HEK293T (cell line): ENCODE measurements around the gene BRF1.

Source experiments
- CTCF ChIA-PET: fragments of 350-600 bp; formaldehyde crosslinking; extraction: SDS; loops from one replicate; lab custom pipeline; 2021; ENCODE audit warnings: antibody characterized with exemption, inconsistent platforms; lab: Yijun Ruan, JAX
- POLR2A ChIA-PET: fragments of 350-600 bp; formaldehyde crosslinking; extraction: SDS; loops from one replicate; lab custom pipeline; 2020; ENCODE audit warnings: antibody characterized with exemption, inconsistent platforms; lab: Yijun Ruan, JAX
- DNase-seq: peaks from one replicate; pipeline ENCODE4 v3.0.0; 2012; ENCODE audit warnings: mixed read lengths; ENCODE audit errors: extremely low spot score
- ARNT ChIP-seq: fragments of 450-650 bp; IDR thresholded peaks from 2 replicates; pipeline ENCODE4 v1.6.1; 2017; ENCODE audit warnings: mild to moderate bottlenecking
- BHLHE40 ChIP-seq: fragments of 450-650 bp; IDR thresholded peaks from 2 replicates; pipeline ENCODE4 v1.6.1; 2016; ENCODE audit warnings: mild to moderate bottlenecking, moderate library complexity, borderline replicate concordance
- CTBP1 ChIP-seq: fragments of 450-650 bp; IDR thresholded peaks from 2 replicates; pipeline ENCODE4 v1.6.1; 2016; ENCODE audit warnings: borderline replicate concordance
- ELF4 ChIP-seq: fragments of 450-650 bp; IDR thresholded peaks from 2 replicates; pipeline ENCODE4 v1.6.1; 2017; ENCODE audit warnings: antibody characterized with exemption
- FOXA1 ChIP-seq: fragments of 450-650 bp; IDR thresholded peaks from 2 replicates; pipeline ENCODE4 v1.6.1; 2016; ENCODE audit warnings: mild to moderate bottlenecking
- FOXK2 ChIP-seq: fragments of 450-650 bp; IDR thresholded peaks from 2 replicates; pipeline ENCODE4 v1.6.1; 2016; ENCODE audit warnings: mild to moderate bottlenecking
- FOXM1 ChIP-seq: fragments of 450-650 bp; IDR thresholded peaks from 2 replicates; pipeline ENCODE4 v1.6.1; 2017; ENCODE audit warnings: mild to moderate bottlenecking, borderline replicate concordance
- HDGF ChIP-seq: fragments of 450-650 bp; IDR thresholded peaks from 2 replicates; pipeline ENCODE4 v1.6.1; 2017; ENCODE audit warnings: antibody characterized with exemption, borderline replicate concordance
- L3MBTL2 ChIP-seq: fragments of 450-650 bp; conservative IDR thresholded peaks from 2 replicates; pipeline ENCODE4 v1.6.1; 2016; ENCODE audit warnings: mild to moderate bottlenecking
- LEF1 ChIP-seq: fragments of 450-650 bp; IDR thresholded peaks from 2 replicates; pipeline ENCODE4 v1.6.1; 2017; ENCODE audit warnings: mild to moderate bottlenecking, borderline replicate concordance
- NFRKB ChIP-seq: fragments of 450-650 bp; IDR thresholded peaks from 2 replicates; pipeline ENCODE4 v1.6.1; 2016; ENCODE audit warnings: mild to moderate bottlenecking, moderate library complexity
- SP1 ChIP-seq: fragments of 450-650 bp; IDR thresholded peaks from 2 replicates; pipeline ENCODE4 v1.6.1; 2017
- SUZ12 ChIP-seq: fragments of 450-650 bp; IDR thresholded peaks from 2 replicates; pipeline ENCODE4 v1.6.1; 2016; ENCODE audit warnings: mild to moderate bottlenecking
- TARDBP ChIP-seq: fragments of 450-650 bp; IDR thresholded peaks from 2 replicates; pipeline ENCODE4 v1.6.1; 2016
- ZNF384 ChIP-seq: fragments of 450-650 bp; IDR thresholded peaks from 2 replicates; pipeline ENCODE4 v1.6.1; 2016
- TF ChIP-seq, protein P1 (sequence below): fragments of 450-650 bp; IDR thresholded peaks from 2 replicates; pipeline ENCODE4 v1.6.1; 2016

BRF1 gene

DNA sequence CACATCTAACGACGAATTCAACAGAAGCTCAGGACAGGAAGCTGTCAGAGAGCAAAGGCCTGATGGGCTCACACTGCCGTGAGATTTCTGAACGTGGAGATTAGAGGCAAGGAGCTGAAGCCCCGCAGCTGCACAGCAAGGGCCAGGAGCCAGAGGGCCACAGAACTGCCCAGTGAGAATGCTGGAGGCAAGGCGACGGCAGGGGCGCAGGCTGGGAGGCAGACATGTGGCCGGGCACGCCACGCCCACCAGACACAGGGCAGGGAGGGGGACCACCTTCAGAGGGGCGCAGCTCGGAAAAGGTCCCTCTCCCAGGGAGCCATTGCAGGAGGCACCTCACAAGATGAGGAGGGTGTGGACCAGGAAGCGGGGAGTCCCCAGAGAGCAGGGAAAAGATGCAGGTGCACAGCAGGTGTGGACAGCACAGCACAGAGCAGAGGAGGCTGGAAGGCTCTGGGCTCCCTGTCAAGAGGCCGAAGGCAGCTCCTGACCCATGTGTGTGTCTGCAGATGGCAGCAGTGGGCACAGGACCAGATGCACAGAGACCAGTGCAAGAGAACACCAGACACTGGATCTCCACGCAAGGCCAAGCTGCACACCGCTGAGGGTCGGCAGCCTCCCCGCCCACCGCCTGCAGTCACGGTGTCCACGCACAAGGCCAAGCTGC lies 29.4 kb downstream of the BRF1 start:
- ChIA-PET POLR2A (interaction anchor here (1.3 kb wide), 1 partner anchor 23 kb away, joined by 3 read pairs; the partner anchor contains the start of gene BTBD6), CTCF (no interaction called here)
- no peak for DNase-seq
- no peak for TF ChIP-seq BHLHE40
- TF ChIP-seq L3MBTL2, result no peak
- no peak for TF ChIP-seq ZNF384
- TF ChIP-seq NFRKB, result no peak

DNA sequence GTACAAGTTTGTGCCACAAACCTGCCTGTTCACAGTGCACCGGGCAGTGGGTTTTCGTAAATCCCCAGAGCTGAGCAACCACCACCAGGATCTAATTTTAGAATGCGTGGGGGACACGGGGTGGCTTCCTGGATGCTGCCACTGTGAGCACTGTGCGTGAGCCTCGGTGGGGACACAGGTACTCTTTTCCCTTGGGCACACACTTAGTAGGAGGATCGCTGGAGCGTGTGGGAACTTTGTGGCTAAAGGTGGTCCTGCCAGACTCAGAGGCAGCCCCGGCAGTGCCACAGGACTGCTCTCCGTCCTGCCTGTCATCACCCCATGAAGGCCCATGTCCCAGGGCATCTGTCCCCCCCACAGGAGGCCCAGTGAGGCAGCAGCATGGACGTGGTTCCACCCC lies 31.4 kb downstream of the BRF1 start:
- TF ChIP-seq FOXM1 (no peak), NFRKB (no peak), TARDBP (no peak), HDGF (no peak), BHLHE40 (no peak), CTBP1 (no peak), FOXA1 (no peak), FOXK2 (no peak), ARNT (no peak), SP1 (no peak), L3MBTL2 (no peak), LEF1 (no peak), SUZ12 (no peak), ZNF384 (no peak), ELF4 (no peak)
- TF ChIP-seq, protein P1, sequence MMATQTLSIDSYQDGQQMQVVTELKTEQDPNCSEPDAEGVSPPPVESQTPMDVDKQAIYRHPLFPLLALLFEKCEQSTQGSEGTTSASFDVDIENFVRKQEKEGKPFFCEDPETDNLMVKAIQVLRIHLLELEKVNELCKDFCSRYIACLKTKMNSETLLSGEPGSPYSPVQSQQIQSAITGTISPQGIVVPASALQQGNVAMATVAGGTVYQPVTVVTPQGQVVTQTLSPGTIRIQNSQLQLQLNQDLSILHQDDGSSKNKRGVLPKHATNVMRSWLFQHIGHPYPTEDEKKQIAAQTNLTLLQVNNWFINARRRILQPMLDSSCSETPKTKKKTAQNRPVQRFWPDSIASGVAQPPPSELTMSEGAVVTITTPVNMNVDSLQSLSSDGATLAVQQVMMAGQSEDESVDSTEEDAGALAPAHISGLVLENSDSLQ, result no peak
- no peak for DNase-seq
- POLR2A ChIA-PET, result no interaction called here
- CTCF ChIA-PET, result no interaction called here

DNA sequence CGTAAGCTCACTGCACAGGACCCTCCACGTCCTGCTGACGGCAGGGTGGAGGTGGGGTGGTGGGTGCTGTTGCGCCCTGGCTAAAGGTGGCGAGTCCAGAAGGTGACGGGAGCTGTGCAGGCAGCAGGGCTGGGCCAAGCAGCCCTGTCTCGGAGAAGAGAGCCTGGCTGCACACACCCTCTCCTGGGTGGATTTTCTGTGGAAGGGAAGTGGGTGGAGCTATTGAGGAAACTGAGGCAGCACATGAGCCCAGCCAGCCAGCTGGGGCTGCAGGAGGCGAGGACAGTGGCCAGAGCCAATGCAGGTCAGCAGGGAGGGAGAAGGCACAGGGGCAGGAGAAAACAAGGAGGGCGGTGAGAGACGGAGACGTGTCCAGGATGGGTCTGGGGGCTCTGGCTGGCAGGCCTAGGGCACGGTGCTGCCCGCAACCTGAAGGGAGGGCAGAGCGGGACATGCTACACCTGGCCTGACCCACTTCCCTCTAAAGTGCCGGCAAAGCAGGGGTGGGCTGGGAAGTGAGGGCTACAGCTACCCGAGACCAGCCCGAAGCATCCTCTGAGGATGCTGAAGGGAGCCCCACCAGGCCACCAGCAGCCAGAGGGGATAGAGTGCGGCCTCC lies 32.0 kb downstream of the BRF1 start:
- ChIA-PET POLR2A (no interaction called here), CTCF (no interaction called here)
- no peak for DNase-seq
- TF ChIP-seq ZNF384 (no peak), HDGF (no peak), CTBP1 (no peak), TARDBP (no peak), FOXA1 (no peak), SUZ12 (no peak), NFRKB (no peak)
- TF ChIP-seq, protein P1, result no peak

DNA sequence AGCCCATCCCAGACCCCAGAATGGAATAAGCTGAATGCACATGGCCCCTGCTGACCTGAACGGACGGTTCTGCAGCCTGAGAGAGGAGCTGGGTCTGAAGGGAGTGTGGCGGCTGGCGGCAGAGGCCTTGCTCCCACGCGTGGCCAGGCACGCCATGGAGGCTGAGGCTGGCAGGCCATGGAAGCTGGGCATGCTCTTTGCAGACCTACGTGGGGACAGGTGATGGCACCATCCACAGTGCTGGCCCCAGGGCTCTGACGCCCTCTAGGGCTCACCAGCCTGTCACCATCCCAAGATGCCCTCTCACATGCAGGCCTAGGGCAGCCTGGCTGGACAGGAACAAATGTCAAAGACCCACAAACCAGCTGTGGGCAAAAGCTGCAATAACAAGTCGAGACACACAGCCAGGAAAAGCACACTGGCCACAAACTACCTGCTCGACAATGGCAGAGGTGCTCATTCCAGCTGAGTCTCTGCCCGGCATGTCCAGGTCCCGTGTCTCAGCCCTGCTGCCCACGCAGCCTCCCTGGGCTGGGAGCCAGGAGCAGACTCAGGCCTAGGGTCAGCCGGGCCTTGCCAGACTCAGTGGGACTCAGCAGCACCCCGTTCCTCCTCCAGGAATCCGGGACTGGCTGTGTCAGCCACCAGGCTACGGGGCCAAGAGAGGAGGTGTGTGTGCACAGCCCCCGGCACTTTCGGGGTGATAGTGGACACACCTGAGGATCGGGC lies 32.8 kb downstream of the BRF1 start:
- DNase-seq, result no peak
- ChIA-PET POLR2A (no interaction called here), CTCF (no interaction called here)
- TF ChIP-seq TARDBP, result no peak
- no peak for TF ChIP-seq FOXM1
- TF ChIP-seq BHLHE40, result no peak
- no peak for TF ChIP-seq ARNT
- TF ChIP-seq ZNF384, result no peak
- TF ChIP-seq, protein P1, result no peak
- no peak for TF ChIP-seq SP1
- TF ChIP-seq ELF4, result no peak
- TF ChIP-seq L3MBTL2, result no peak
- TF ChIP-seq LEF1, result no peak
- no peak for TF ChIP-seq SUZ12
- no peak for TF ChIP-seq FOXA1
- no peak for TF ChIP-seq NFRKB
- TF ChIP-seq FOXK2, result no peak
- TF ChIP-seq CTBP1, result no peak
- TF ChIP-seq HDGF, result no peak

DNA sequence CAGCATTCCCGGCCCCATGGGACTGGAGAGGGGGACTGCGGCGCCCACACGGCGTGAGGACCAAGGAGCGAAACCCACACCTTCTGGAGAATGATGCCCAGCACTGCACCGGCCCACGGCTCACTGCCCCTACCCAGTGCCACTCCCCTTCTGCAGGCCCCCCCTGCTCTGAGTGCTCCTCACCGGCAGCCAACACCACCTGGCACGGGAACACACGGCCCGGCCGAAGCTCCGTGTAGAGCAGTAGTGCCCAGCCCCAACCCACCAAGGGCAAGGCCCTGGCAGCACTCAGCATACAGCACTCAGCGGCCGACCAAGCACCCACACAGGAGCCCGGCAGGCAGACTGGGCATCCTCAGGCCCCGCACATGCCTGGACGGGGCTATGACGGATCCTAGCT lies 39.0 kb downstream of the BRF1 start:
- ChIA-PET CTCF (no interaction called here), POLR2A (no interaction called here)
- DNase-seq, result no peak
- TF ChIP-seq SUZ12 (no peak), BHLHE40 (no peak), FOXK2 (no peak)

DNA sequence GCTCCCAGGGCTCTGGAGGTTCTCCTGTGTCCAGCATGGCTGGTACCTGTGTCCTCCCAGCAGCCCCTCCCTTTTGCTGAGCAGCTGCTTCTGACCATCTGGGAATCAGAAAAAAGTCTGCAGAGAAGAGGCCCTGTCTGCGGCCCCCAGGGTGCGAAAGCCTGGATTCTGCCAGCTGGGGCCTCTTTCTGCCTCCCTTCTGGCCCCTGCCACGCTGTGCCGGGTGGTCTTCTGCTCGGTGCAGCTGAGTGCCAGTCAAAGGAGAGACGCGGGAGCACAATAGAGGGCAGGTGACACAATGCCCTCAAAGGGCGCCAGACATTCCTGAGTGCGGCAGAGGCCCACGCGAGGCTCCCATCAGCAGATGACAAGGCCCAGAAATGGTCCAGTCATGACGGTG lies 39.8 kb downstream of the BRF1 start:
- DNase-seq, result no peak
- TF ChIP-seq NFRKB (no peak), ARNT (no peak)
- POLR2A ChIA-PET, result interaction anchor here (1.0 to 1.9 kb wide), 2 partner anchors 9 to 12 kb away, joined by 3 to 8 read pairs; partner anchors contain the start of gene BTBD6
- CTCF ChIA-PET, result interaction anchor here (1.3 to 1.5 kb wide), 2 partner anchors 12 to 54 kb away, joined by 4 to 5 read pairs; partner anchors contain the start of gene BTBD6
